HG03103 (cell line): ENCODE results near the gene IL32.
"Not testable (repeated sequence)": the region's sequence is repeated elsewhere in the genome, so short reads cannot be mapped to it uniquely, and the experiment has no call there.

Experiments
- ATAC-seq: cut with Tn5 transposase; IDR thresholded peaks from one replicate; pipeline ENCODE4 v1.9.1; 2021; ENCODE audit warnings: low read depth; ENCODE audit not compliant: unreplicated experiment

The IL32 gene

GRCh38 chr16:3051009-3051408 lies 14.4 kb upstream of the IL32 start:
- ATAC-seq: no peak

DNA sequence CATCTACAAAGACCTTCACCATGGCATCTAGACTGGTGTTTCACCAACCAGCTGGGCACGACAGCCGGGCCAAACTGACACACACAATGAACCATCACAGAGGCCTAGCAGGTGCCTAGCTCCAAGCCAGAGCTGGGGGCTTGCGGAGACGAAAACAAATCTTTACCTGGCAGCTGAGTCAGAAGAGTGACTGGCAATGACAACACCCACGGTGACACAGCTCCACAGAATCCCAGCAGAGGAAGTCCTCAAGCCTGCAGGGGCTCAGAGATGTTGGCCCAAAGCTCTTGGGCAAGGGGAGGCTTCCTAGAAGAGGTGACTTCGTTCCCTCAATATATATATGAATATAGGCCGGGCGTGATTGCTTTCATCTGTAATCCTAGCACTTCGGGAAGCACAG lies 13.9 kb upstream of the IL32 start:
- no peak for ATAC-seq

GRCh38 chr16:3052571-3053329 lies 12.7 kb upstream of the IL32 start:
- not testable (repeated sequence) for ATAC-seq

DNA sequence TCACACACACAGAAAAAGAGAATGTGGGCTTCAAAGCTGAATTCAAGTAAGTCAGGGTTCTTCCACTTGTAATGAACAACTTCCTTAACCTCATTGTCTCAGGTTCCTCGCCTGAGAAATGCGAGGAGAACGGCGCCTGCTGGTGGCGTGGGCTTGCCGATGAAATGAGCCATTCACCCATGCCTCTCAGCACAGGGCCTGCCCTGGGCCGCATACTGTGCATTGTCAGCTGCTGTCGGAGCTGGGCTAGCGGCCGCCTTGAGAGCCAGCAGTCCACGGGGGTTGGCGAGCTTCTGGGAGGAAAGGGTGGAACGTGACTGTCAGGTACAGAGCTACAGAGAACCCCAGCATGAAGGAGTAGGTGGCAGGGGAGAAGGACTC lies 12.1 kb upstream of the IL32 start:
- not testable (repeated sequence) for ATAC-seq

DNA sequence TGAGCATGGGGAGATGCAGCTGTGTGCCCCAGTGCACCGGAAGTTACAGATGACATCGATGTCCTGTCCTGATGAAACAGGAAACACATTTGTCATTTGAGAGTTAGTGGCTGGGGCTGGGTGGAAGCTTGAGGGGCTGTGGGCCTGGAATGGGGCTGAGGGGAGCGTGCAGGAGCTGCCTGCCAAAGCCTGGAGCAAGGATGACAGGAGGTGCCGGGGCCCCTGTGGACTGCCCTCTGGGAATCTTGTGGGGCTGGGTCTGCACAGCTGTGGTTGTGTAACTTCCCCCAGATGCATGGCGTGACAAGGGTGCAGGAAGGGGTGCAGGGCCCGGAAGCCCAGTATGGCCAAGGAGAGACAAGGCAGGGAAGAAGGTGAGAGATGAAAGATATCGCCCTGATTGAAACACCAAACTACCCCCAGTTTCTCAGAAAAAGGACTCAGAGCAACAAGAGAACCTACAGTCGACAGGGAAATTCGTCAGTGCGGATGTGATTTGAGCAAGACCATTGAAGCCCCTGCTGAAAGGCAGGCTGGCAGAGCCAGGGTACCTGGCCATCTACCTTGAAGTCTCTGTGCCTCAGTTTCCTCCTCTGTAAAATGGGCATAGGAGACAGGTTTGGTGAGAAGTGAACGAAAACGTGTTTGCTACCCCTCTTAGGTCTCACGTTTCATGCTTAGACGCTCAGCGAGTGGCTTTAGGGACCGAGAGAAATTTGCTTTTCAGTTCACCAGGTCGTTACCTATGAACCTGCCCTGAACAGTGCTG lies 10.3 kb upstream of the IL32 start:
- ATAC-seq: no peak

DNA sequence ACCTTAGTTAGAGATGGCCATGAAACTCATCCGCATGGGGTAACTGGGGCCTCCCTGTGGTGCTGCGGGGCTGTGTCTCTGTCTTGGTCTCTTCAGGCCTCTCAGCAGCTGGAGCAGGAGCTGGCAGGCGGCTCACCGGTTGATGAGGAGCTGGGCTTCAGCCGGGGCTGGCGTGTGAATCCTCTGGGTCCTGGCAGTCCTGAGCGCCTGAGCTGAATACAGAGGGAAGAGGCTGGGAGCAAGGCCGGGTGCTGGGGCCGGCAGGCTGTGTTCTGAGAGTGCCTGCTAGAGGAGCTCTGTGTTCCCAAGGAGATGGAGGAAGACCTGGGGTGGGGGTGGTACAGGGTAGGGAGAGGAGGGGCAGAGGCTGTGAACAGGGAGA lies 9.7 kb upstream of the IL32 start:
- ATAC-seq: not testable (repeated sequence)

DNA sequence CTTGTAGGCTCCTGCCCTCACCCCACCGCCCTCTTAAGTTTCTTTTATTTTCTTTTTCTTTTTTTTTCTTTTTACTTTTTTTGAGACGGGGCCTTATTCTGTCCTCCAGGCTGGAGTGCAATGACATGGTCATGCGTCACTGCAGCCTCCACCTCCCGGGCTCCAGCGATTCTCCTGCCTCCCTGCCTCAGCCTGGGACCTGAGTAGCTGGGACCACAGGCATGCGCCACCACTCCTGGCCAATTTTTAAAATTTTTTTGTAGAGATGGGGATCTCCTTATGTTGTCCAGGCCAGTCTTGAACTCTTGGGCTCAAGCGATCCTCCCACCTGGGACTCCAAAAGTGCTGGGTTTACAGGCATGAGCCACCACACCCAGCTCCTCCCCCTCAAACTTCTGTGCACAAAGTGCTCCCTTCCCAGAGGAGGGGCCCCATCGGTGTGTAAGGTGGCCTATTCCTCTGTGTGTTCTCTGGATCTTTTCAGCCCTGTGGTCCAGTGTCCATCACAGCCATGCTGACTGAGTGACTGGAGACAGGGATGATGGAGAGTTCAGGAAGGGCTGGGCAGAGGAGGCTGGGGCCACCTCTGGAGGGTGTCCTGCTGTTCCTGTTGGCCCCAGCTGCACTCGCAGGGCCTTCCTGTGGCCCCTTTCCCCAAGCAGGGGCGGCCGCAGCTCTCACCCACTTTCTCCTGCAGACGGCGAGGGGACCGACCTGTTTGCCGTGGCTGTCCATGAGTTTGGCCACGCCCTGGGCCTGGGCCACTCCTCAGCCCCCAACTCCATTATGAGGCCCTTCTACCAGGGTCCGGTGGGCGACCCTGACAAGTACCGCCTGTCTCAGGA lies 8.9 kb upstream of the IL32 start:
- no peak for ATAC-seq

DNA sequence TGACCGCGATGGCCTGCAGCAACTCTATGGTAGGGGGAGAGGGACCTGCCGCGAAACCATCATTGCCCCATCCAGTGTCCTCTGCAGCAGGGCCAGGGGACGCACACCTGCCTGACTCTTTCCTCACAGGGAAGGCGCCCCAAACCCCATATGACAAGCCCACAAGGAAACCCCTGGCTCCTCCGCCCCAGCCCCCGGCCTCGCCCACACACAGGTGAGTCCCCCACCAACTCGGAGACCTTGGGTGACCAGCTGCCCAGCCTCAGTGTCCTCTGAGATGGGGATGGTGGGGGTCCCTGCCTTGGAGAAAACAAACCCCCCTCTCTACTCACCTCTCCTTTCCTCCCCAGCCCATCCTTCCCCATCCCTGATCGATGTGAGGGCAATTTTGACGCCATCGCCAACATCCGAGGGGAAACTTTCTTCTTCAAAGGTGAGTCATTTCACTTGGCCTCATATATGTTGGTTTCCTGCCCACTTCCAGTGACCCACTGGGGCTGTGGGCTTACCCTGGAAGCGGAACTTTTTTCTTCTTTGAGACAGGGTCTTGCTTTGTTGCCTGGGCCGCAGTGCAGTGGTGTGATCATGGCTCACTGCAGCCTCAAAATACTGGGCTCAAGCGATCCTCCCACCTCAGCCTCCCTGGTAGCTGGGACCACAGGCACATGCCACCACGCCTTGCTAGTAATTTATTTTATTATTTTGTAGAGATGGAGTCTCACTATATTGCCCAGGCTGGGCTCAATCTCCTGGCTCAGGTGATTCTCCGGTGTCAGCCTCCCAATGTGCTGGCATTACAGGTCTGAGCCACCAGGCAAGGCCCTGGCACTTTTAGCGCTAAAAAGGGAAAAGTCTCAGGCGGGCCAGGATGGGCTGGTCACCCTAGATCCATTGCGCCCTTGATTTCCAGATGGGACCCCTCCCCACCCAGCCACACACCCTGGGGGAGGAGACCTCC lies 8.0 kb upstream of the IL32 start:
- no peak for ATAC-seq

- no peak for ATAC-seq
Observed at GRCh38 chr16:3058139-3059030, 7.1 kb upstream of the IL32 start.

DNA sequence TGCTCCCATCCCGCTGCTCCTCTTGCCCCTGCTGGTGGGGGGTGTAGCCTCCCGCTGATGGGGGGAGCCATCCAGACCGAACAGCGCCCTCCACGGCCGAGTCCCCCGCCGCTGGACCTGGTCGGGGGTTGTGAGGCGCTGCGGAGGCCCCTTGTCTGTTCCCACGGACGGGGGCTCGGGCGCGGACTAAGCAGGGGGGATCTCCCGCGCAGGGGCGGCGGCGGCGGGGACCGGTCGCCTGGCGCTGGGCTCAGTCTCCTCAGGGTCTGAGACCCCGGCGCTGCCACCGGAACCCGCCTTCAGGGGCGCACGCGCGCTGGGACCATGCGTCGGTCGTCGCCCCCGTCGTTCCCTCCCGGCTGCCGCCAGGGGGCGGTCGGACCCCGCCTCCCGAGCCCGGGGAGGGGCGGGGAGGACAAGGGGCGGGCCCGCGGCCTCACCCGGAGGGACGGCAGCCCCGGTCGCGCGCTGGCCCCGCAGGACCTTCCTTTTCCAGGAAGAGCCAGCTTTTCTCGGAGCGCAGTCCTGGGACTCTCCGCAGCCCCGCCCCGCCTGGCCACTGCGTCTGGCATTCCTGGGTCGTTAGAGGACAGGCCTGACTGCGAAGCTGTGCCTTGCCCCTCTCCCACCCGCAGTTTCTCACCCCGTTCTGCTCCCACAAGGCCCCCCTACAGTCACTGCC lies 6.3 kb upstream of the IL32 start:
- peak; percentile 72 for ATAC-seq

DNA sequence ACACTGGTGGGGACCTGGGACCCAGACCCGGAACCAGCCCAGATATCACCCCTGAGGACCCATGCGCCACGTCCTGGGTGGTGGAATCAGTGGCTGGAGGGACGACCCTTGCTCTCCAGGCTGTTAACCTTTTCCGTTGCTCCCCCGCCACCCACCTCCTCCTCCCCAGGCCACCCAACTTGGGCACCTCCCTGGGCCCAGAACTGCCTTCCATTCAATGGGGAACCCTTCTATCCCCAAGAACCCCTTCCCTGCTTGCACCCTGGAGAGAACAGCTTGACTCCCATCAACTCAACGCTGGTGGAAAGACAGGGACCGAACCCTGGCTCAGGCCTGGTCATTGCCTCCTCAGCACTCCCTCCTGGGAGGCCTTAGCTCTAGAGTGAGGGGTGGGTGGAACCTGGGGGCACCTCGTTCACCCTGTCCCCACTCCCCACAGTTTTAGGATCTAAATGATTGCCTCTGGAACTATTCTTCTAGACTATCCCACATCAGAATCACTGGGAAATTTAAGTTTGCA lies 5.7 kb upstream of the IL32 start:
- ATAC-seq: no peak

DNA sequence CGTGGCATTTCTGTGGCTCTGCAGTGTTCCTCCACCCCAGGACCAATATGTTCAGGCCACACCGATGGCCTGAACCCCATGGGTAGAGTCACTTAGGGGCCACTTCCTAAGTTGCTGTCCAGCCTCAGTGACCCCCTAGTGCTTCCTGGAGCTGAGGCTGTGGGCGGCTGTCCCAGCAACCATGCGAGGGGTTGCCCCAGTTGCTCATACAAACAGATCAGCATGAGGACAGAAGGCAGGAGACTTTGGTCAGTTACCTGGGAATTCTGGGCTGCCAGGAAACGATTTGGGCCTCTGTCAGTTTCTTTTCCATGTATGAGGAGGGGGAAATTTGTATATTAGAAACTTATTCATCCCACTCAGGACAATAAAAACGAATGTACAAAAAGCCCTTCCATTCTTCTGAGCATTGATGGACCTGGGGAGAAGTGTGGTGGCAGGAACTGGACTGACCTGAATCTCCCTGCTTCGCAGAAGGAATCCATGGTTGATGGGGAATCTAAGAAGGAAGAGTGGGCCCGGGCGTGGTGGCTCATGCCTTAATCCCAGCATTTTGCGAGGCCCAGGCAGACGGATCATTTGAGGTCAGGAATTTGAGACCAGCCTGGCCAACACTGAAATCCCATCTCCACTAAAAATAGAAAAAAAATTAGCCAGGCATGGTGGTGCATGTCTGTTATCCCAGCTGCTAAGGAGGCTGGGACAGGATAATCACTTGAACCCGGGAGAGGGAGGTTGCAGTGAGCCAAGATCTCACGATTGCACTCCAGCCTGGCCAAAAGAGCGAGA lies 4.9 kb upstream of the IL32 start:
- ATAC-seq: no peak

GRCh38 chr16:3062553-3062952 lies 2.9 kb upstream of the IL32 start:
- no peak for ATAC-seq

DNA sequence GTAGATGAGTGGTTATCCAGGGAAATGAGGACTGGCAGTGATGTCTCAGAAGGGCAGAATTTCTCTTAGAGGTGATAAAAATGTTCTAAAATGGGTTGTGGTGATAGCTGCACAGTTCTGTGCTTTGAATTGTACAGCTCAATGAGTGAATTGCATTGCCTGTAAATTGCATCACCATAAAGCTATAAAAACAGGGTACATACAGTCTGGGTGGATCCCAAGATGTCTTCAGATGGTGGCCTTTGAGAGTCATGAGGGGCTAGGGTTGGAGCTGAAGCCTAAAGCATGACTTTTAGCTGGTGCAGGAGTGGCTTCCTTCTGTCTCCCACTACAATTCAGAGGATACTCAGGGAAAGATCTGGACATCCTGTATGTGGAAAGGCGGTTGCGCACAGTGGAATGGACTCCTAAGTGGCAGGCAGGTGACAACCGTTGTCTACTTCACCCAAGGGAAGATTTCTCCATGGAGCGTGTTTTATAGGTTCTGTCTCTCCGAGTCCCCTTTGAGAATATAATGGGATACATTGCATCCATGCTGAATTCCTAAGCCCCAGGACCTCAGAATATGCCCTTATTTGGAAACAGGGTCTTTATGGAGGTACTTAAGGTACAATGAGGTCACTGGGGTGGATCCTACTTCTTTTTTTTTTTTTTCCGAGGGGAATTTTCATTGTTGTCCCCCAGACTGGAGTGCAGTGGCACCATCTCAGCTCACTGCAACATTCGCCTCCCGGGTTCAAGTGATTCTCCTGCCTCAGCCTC lies 1.6 kb upstream of the IL32 start:
- no peak for ATAC-seq

DNA sequence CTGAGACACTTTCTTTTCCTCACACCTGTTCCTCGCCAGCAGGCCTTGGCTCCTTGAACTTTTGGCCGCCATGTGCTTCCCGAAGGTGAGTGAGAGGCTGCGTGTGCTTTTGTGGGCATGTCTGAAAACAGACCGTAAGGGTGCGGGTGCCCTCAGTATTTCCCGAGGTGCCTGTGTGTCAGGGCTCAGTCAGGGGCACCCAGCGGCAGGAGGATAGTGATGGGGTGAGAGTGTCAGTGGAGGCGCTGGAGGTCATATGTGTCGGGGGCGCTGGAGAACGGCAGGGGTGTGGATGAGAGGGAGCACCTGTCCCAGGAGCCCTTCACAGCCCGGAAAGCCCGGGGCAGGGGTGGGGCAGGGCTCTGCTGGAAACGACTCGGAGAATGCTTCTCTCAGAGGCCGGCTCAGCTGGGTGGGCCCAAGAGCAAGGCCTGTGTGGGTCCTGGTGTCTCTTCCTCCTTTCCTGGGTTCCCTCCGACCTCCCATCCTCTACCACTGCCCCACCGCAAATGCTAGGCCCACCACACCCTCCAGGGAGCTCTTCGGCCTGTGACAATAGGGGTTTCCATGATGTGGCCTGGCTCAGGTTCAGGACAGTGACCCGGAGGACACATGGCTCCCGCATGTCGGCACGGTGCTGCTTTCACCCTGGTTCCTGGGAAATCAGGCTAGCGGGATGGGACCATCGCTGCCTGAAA lies 451 bp downstream of the IL32 start:
- no peak for ATAC-seq

DNA sequence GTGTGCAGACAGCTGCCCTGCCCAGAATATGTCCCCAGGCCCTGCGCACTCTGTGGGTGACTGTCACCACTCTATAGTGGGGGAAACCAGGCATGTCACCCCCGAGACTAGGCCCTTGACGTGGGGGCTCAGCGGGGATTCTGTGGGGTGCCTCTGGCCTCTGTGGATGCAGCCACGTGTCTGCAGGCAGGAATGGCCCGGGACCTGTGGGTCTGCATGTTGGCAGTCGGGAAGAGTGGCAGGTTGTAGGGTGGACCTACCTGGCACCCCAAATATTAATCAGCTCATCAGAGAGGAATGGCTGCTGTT lies 954 bp downstream of the IL32 start:
- no peak for ATAC-seq
